HTR-8/SVneo (cell line): ENCODE data around the gene C5orf52.
"Not testable (repeated sequence)": the region's sequence is repeated elsewhere in the genome, so short reads cannot be mapped to it uniquely, and the experiment has no call there.

Experiments
- DNase-seq: peaks from one replicate; pipeline ENCODE4 v3.0.0; 2011; ENCODE audit warnings: low spot score, mixed read lengths; ENCODE audit not compliant: insufficient read length
- FAIRE-seq: peaks from 2 replicates; lab custom pipeline; 2011; peaks lifted over from hg19 to GRCh38; lab: Jason Lieb, UNC

Gene C5orf52

DNA sequence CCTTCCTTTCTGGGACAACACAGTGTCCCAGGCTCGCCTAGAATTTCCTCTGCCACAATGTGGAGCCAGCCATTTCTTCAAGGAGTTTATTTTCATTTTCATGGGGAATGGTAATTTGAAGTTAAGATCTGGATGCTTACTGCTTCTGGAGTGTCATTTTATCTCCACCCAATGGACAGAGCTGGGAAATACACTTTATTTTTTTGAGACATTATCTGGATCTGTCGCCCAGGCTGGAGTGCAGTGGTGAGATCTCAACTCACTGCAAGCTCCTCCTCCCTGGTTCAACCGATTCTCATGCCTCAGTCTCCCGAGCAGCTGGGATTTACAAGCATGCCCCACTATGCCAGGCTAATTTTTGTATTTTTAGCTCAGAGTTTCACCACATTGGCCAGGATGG, 47.2 kb downstream of the C5orf52 start:
- DNase-seq: peak; percentile 57

GRCh38 chr5:157719245-157719644, 47.9 kb downstream of the C5orf52 start:
- no peak for DNase-seq
- FAIRE-seq: no peak

More for the DNA sequence above, 47.2 kb downstream of the C5orf52 start:
- no peak for FAIRE-seq

DNA sequence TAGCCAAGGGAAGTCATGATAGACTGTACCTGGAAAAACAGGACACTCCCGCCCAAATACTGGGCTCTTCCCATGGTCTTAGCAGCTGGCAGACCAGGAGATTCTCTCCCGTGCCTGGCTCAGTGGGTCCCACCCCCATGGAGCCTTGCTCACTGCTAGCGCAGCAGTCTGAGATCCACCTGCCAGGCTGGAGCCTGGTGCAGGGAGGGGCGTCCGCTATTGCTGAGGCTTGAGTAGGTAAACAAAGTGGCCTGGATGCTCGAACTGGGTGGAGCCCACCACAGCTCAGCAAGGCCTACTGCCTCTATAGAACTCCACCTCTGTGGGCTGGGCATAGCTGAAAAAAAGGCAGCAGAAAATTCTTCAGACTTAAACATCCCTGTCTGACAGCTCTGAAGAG, 49.8 kb downstream of the C5orf52 start:
- no peak for FAIRE-seq
- no peak for DNase-seq

DNA sequence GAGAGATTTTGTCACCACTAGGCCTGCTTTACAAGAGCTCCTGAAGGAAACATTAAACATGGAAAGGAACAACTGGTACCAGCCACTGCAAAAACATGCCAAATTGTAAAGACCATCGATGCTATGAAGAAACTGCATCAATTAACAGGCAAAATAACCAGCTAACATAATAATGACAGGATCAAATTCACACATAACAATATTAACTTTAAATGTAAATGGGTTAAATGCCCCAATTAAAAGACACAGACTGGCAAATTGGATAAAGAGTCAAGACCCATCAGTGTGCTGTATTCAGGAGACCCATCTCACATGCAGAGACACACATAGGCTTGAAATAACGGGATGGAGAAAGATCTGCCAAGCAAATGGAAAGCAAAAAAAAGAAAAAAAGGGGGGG, 51.6 kb downstream of the C5orf52 start:
- DNase-seq, FAIRE-seq: not testable (repeated sequence)

DNA sequence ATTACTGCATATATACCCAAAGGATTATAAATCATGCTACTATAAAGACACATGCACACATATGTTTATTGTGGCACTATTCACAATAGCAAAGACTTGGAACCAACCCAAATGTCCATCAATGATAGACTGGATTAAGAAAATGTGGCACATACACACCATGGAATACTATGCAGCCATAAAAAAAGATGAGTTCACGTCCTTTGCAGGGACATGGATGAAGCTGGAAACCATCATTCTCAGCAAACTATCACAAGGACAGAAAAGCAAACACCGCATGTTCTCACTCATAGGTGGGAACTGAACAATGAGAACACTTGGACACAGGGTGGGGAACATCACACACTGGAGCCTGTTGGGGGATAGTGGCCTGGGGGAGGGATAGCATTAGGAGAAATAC, 55.3 kb downstream of the C5orf52 start:
- not testable (repeated sequence) for FAIRE-seq

DNA sequence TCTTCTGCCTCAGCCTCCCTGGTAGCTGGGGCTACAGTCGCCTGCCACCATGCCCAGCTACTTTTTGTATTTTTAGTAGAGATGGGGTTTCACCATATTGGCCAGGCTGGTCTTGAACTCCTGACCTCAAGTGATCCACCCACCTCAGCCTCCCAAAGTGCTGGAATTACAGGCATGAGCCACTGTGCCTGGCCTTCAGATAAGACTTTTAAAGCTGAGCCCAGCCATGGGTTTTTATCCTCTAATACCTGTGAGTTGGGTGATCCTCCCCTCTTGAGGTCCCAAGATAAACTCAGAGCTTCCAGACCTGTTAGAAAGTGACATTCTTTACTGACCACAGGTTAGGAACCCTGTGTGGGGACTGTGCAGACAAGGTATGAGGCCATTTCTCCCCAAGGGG, 56.5 kb downstream of the C5orf52 start:
- DNase-seq, FAIRE-seq: not testable (repeated sequence)

More for the DNA sequence above, 55.3 kb downstream of the C5orf52 start:
- not testable (repeated sequence) for DNase-seq
